IPS-15b (cell line): ENCODE measurements around the gene TLR9.

ENCODE experiments used
- H3K27me3 ChIP-seq: one replicate; pipeline ENCODE4 v1.6.1; 2013; ENCODE audit warnings: low read length; ENCODE audit not compliant: control insufficient read depth, insufficient read depth
- H3K36me3 ChIP-seq: one replicate; pipeline ENCODE4 v1.6.1; 2013; ENCODE audit warnings: low read length; ENCODE audit not compliant: control insufficient read depth, insufficient read depth
- H3K4me1 ChIP-seq: one replicate; pipeline ENCODE4 v1.6.1; 2013; ENCODE audit warnings: mild to moderate bottlenecking, low read length; ENCODE audit not compliant: control insufficient read depth, insufficient read depth
- H3K4me3 ChIP-seq: one replicate; pipeline ENCODE4 v1.5.1; 2013; ENCODE audit warnings: low read depth, low read length
- H3K9ac ChIP-seq: one replicate; pipeline ENCODE4 v1.6.1; 2013; ENCODE audit warnings: low read depth, mild to moderate bottlenecking, low read length
- H3K9me3 ChIP-seq: one replicate; pipeline ENCODE4 v1.6.1; 2013; ENCODE audit warnings: mild to moderate bottlenecking, low read length; ENCODE audit not compliant: control insufficient read depth, insufficient read depth

Gene TLR9

DNA sequence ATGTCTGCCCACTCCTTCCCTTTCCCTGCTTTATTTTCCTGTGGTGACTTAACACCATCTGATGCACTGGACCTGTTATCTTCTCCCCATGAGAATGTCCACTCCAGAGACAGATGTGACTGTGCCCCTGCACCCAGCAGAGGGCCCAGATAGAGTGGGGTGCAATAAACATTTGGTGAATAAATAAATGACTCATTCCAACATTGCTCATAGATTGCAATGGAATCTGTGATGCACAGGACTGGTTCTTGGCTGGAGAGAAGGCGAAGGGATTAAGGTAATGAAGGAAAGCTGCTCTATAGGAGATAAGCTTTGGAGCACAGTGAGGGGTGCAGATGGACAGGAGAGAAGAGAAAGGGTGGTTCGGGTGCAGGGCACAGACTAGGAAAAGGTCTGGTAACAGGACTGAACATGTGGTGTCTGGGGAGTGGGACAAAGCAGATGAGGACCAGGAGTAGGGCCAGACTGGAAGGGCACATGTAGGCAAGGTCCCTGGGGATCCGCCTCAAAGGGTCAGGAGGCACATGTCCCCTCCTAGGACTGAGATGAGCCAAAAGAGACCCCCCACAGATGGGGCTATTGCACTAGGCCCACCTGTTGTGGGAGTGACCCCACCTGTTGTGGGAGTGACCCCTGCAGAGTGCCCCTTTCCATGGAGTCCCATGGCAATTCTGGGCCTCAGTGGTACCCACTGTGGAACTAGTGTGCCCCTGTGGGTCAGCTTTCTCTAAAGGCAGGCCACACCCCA, 53.8 kb downstream of the TLR9 start:
- H3K9ac ChIP-seq = no peak overlapping the region
- no peaks in the 10 kb centered on the region for H3K9me3 ChIP-seq
- no peaks in the 10 kb centered on the region for H3K36me3 ChIP-seq
- H3K27me3 ChIP-seq = no peaks in the 10 kb centered on the region
- no peak overlapping the region for H3K4me3 ChIP-seq
- peaks cover 4% of the 10 kb centered on the region for H3K4me1 ChIP-seq
